ENCODE data around the gene NEK4. TPM values are rescaled to one million over a fixed set of nuclear protein-coding genes. Genes with fewer than 3 reads are reported as not detected.
"Not testable (repeated sequence)": the region's sequence is repeated elsewhere in the genome, so short reads cannot be mapped to it uniquely, and the experiment has no call there.

Gene NEK4
- total RNA-seq, 4 donors from 2014 or later, result 16.4 to 25.6 (median 22.4) TPM

DNA sequence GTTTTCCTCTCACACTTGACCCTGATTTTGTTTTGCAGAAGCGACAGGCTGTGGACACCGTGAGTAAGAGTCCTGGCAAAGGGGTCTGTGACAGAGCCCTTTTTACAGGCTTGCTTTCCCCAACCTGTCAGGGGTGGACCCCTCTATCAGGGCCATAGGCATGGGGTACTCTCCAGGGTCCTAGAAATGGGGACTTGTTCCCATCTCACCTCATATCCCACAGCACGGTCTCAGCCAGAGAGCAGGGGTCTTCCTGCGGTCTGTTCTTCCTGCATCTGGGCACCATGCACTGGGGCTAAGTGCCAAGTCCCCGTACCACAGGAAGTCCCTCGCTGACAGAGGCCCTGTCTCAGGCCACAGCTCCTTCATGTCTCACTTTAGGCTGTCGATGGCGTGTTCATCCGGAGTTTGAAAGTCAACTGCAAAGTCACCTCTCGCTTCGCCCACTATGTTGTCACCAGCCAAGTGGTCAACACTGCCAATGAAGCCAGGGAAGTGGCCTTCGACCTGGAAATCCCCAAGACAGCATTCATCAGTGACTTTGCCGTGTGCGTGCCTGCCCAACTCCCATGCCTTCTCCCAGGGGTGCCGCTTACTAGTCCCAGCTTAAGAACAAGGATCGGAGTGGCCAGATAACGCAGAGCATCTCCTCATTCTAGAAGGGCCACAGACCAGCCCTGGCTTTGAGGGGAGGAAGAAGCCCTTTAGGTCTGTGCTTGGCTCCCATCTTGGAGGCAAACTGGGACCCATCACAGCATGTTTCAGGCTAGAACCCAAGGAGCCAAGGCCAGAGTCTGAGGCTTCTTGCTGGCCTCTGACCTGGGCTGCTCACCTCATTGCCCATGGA is 7.4 kb upstream of the NEK4 start:
- TF ChIP-seq, protein P1, sequence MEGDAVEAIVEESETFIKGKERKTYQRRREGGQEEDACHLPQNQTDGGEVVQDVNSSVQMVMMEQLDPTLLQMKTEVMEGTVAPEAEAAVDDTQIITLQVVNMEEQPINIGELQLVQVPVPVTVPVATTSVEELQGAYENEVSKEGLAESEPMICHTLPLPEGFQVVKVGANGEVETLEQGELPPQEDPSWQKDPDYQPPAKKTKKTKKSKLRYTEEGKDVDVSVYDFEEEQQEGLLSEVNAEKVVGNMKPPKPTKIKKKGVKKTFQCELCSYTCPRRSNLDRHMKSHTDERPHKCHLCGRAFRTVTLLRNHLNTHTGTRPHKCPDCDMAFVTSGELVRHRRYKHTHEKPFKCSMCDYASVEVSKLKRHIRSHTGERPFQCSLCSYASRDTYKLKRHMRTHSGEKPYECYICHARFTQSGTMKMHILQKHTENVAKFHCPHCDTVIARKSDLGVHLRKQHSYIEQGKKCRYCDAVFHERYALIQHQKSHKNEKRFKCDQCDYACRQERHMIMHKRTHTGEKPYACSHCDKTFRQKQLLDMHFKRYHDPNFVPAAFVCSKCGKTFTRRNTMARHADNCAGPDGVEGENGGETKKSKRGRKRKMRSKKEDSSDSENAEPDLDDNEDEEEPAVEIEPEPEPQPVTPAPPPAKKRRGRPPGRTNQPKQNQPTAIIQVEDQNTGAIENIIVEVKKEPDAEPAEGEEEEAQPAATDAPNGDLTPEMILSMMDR (IDR thresholded peaks at IDR 0.05 in 4 of 5, conservative IDR thresholded peaks at IDR 0.05 in 1 of 5), result no peak
- no peak for TF ChIP-seq POLR2A (IDR thresholded peaks at IDR 0.05)
- Histone ChIP-seq H3K27ac (no peak overlapping the region), H3K4me3 (no peak overlapping the region), H3K9me3 (no peaks in the 10 kb centered on the region), H3K4me1 (no peaks in the 10 kb centered on the region), H3K27me3 (no peaks in the 10 kb centered on the region), H3K36me3 (no peaks in the 10 kb centered on the region)
- DNase-seq (no peak), ATAC-seq (no peak)
- in situ Hi-C loops (cut with MboI; ENCODE audit: low sequenced_read_pairs in 4 of 4), result no loop called here
- intact Hi-C loops (cut with DNase I; ENCODE audit: low total_unique reads), result no loop called here

DNA sequence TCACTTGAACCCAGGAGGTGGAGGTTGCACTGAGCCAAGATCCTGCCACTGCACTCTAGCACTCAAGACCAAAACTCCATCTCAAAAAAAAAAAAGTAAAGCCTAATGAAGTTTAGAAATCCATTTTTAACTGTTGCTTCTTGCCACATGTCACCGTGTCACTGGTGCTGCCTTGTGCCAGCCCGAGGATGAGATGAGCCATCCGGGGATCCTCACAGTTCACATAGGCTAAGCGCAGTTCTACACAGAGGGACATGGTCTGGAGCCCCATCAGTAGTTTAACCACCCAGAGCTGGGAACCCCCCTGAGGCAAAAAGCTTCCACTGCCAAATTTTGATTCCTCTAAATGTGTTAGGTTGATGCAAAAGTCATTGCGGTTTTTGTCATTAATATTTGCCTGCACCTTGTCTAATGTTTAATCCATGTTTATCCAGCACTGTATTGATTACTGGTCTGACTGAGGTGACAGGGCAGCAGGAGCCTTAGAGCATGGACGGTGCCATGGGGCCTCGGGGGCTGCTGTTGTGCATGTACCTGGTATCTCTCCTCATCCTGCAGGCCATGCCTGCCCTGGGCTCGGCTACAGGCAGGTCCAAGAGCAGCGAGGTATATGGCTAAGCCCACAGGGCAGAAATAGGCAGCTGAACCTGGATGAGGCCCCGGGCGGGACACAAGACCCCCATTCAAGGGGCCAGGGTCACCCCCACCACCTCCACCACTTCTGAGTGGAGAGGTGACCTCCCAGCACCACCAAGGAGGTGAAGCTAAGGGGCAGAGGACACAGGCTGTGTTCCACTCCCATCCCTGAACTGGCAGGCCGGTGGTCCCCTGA is 6.6 kb upstream of the NEK4 start, which contains the start of gene ITIH1:
Gene ITIH1, plus strand, starts transcription at position 473 of the 832 bp plus-strand sequence. Its CDS starts 17 bp downstream, at position 490.
- intact Hi-C loops (cut with DNase I; ENCODE audit: low total_unique reads), result no loop called here

GRCh38 chr3:52776486-52776885 is 5.7 kb upstream of the NEK4 start:
- H3K36me3 ChIP-seq; H3K9me3 ChIP-seq; H3K4me1 ChIP-seq; H3K4me3 ChIP-seq; ATAC-seq; intact Hi-C loops (cut with DNase I; ENCODE audit: low total_unique reads); in situ Hi-C loops (cut with MboI; ENCODE audit: low sequenced_read_pairs in 4 of 4); DNase-seq; H3K27ac ChIP-seq; H3K27me3 ChIP-seq: not testable (repeated sequence)

More for the DNA sequence above, 6.6 kb upstream of the NEK4 start, which contains the start of gene ITIH1:
- in situ Hi-C loops (cut with MboI; ENCODE audit: low sequenced_read_pairs in 4 of 4), result no loop called here
- TF ChIP-seq, protein P1 (IDR thresholded peaks at IDR 0.05 in 4 of 5, conservative IDR thresholded peaks at IDR 0.05 in 1 of 5), result no peak
- no peaks in the 10 kb centered on the region for H3K4me1 ChIP-seq
- DNase-seq (no peak), ATAC-seq (no peak)
- H3K9me3 ChIP-seq, result no peaks in the 10 kb centered on the region
- H3K27me3 ChIP-seq, result no peaks in the 10 kb centered on the region
- H3K4me3 ChIP-seq, result no peak within 1 kb of the TSS
- no peak within 1 kb of the TSS for H3K27ac ChIP-seq
- H3K36me3 ChIP-seq, result no peaks in the 10 kb centered on the region

DNA sequence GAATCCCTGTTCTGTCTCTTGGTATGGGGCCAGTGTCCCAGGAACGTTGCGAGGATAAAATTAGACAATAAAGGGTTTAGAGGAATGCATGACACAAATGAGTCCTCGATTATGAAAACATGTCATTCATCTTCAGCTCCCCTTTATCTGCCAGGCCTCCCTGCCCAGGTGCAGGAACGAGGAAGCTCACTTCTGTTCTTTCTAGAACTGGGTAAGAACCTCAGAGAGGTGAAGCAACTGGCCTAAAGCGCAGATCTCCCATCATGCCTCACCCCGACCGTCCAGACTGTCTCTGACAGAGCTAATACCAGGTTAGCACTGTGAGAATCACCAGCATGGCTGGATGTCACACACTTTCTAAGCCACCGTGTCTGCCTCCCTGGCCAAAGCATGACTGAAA is 5.1 kb upstream of the NEK4 start:
- Histone ChIP-seq H3K9me3 (no peaks in the 10 kb centered on the region), H3K36me3 (no peaks in the 10 kb centered on the region), H3K4me3 (no peak overlapping the region), H3K27me3 (no peaks in the 10 kb centered on the region), H3K4me1 (peaks cover 6 to 7% of the 10 kb centered on the region in 2 donors), H3K27ac (no peak overlapping the region)
- intact Hi-C loops (cut with DNase I; ENCODE audit: low total_unique reads), result no loop called here
- in situ Hi-C loops (cut with MboI; ENCODE audit: low sequenced_read_pairs in 4 of 4), result no loop called here
- ATAC-seq (no peak), DNase-seq (no peak)
- TF ChIP-seq, protein P1 (IDR thresholded peaks at IDR 0.05 in 4 of 5, conservative IDR thresholded peaks at IDR 0.05 in 1 of 5), result no peak
- TF ChIP-seq POLR2A (IDR thresholded peaks at IDR 0.05), result no peak
